Lower leg skin (tissue), 4 donors: Measurements from ENCODE around the gene KLK1. TPM values are rescaled to one million over a fixed set of nuclear protein-coding genes. Genes with fewer than 3 reads are reported as not detected.

Experiments
- DNase-seq, 2 donors: peaks; one replicate each; pipeline ENCODE4 v3.0.0-alpha.2; 2019; ENCODE audit warnings: low spot score in 2 of 2
- H3K4me3 ChIP-seq: fragments of 200-600 bp; sonication (generic); 2 replicates; pipeline ENCODE4 v1.5.1; 2017; ENCODE audit warnings: mild to moderate bottlenecking, low read depth; ENCODE audit not compliant: poor library complexity, severe bottlenecking
- CTCF ChIP-seq, 3 donors: fragments of 450-650 bp; IDR thresholded peaks; one replicate each; pipeline ENCODE4 v1.5.1; 2016; ENCODE audit warnings: antibody characterized with exemption in 3 of 3, mild to moderate bottlenecking in 3 of 3, moderate library complexity in 2 of 3
- POLR2A ChIP-seq, 2 donors: fragments of 450-650 bp; IDR thresholded peaks; one replicate each; pipeline ENCODE4 v1.6.1; 2016 to 2017; ENCODE audit warnings: antibody characterized with exemption in 2 of 2, mild to moderate bottlenecking in 1 of 2, moderate library complexity in 1 of 2
- WGBS, 2 donors: methylation state at CpG; one replicate each; pipeline ENCODE4 v1.1.5; 2018; 5-methylcytosine and 5-hydroxymethylcytosine counted together
- intact Hi-C: fragments of 100-400 bp; cut with DNase I; formaldehyde crosslinking; loops from one replicate; pipeline ENCODE4 v1.15.0; 2023; ENCODE audit warnings: low total_unique reads
- total RNA-seq, 4 donors: library from RNA; depleted of rRNA; stranded (reverse); fragments of >200 nt; gene quantifications; one replicate each; pipeline ENCODE4 v1.1.0, GENCODE V29; 2016

KLK1 gene
- total RNA-seq, 4 donors from 2014 or later = 35.9 to 49.9 (median 46.6) TPM

GRCh38 chr19:50804420-50805272 lies 18.9 kb downstream of the KLK1 start:
- intact Hi-C loops = loop anchor here (5.0 kb wide), 1 partner anchor 422 kb away; the partner anchor contains the start of gene POLD1
- peak; percentile 99 for DNase-seq
- TF ChIP-seq CTCF (IDR thresholded peaks at IDR 0.05) = no peak
- TF ChIP-seq POLR2A (IDR thresholded peaks at IDR 0.05) = no peak

GRCh38 chr19:50803633-50804419 lies 19.8 kb downstream of the KLK1 start:
- WGBS, 2 donors = 1% methylated on average over 35 to 38 of the region's 40 CpGs
- DNase-seq = no peak

More at GRCh38 chr19:50804420-50805272, 18.9 kb downstream of the KLK1 start:
- peak overlapping the region; percentile 93 for H3K4me3 ChIP-seq
- WGBS, 2 donors = 1% methylated on average over 59 to 61 of the region's 62 CpGs

GRCh38 chr19:50801107-50801506 lies 22.5 kb downstream of the KLK1 start:
- 51 to 63% methylated on average over 8 of the region's 8 CpGs for WGBS, 2 donors

More at GRCh38 chr19:50803633-50804419, 19.8 kb downstream of the KLK1 start:
- no peak for TF ChIP-seq CTCF (IDR thresholded peaks at IDR 0.05)
- TF ChIP-seq POLR2A (IDR thresholded peaks at IDR 0.05) = no peak
- intact Hi-C loops = loop anchor here (5.0 kb wide), 1 partner anchor 422 kb away; the partner anchor contains the start of gene POLD1
- H3K4me3 ChIP-seq = peak overlapping the region; percentile 93

GRCh38 chr19:50799547-50799851 lies 24.1 kb downstream of the KLK1 start:
- TF ChIP-seq CTCF (IDR thresholded peaks at IDR 0.05) (no peak), POLR2A (IDR thresholded peaks at IDR 0.05) (no peak)
- no peak overlapping the region for H3K4me3 ChIP-seq
- intact Hi-C loops = loop anchor here (10.0 kb wide), 1 partner anchor 115 kb away; the partner anchor contains the start of gene KLK4
- DNase-seq = no peak
- 80 to 83% methylated on average over 3 of the region's 3 CpGs for WGBS, 2 donors

More at GRCh38 chr19:50801107-50801506, 22.5 kb downstream of the KLK1 start:
- no peak overlapping the region for H3K4me3 ChIP-seq
- no peak for DNase-seq
- TF ChIP-seq CTCF (IDR thresholded peaks at IDR 0.05) (no peak), POLR2A (IDR thresholded peaks at IDR 0.05) (no peak)
- intact Hi-C loops = loop anchor here (5.0 kb wide), 1 partner anchor 419 kb away; the partner anchor contains the start of gene POLD1

GRCh38 chr19:50798659-50799546 lies 24.7 kb downstream of the KLK1 start:
- no peak overlapping the region for H3K4me3 ChIP-seq
- TF ChIP-seq CTCF (IDR thresholded peaks at IDR 0.05) (no peak), POLR2A (IDR thresholded peaks at IDR 0.05) (no peak)
- DNase-seq = no peak
- WGBS, 2 donors = 72 to 90% methylated on average over 14 to 15 of the region's 21 CpGs
- intact Hi-C loops = loop anchor here (10.0 kb wide), 1 partner anchor 116 kb away; the partner anchor contains the start of gene KLK4
